Neural cell (in vitro differentiated cells): ENCODE measurements around the gene CDKN2AIPNL.

Experiments used
- EP300 ChIP-seq: fragments of 450-650 bp; conservative IDR thresholded peaks from 2 replicates; pipeline ENCODE4 v1.6.1; 2014; ENCODE audit warnings: antibody characterized with exemption, mild to moderate bottlenecking, moderate library complexity; ENCODE audit not compliant: poor library complexity, severe bottlenecking
- POLR2AphosphoS5 ChIP-seq: IDR thresholded peaks from 2 replicates; pipeline ENCODE4 v1.6.1; 2012
- TF ChIP-seq, protein P1 (sequence below): fragments of 450-650 bp; IDR thresholded peaks from 2 replicates; pipeline ENCODE4 v1.5.1; 2014; ENCODE audit warnings: antibody characterized with exemption, mild to moderate bottlenecking, moderate library complexity; ENCODE audit not compliant: poor library complexity, severe bottlenecking

DNA sequence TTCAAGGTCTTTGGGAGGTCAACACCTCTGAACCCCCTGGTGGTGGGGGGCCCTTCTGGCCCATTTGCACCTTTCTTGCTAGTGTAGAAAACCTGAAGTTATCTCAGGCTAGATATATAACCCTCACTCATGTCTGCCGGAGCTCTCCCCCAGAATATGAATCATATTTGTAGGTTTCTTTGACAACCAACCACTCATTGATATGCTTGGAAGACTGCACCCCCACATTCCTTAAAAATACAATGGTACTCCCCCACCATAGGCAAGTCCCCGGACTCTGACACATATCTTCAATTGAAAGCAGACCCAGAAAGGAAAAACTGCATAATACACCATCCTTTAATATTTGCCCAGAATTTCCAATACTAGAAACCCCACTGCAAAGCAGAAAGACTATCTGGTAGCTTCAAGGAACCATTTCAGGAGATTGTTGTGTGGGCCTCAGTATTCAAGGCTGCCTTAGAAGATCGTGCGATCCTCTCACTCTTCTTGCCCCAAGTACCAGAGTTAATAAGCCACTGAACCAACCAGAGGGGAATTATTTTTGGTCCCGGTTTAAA is 41.3 kb downstream of the CDKN2AIPNL start:
- TF ChIP-seq, protein P1, sequence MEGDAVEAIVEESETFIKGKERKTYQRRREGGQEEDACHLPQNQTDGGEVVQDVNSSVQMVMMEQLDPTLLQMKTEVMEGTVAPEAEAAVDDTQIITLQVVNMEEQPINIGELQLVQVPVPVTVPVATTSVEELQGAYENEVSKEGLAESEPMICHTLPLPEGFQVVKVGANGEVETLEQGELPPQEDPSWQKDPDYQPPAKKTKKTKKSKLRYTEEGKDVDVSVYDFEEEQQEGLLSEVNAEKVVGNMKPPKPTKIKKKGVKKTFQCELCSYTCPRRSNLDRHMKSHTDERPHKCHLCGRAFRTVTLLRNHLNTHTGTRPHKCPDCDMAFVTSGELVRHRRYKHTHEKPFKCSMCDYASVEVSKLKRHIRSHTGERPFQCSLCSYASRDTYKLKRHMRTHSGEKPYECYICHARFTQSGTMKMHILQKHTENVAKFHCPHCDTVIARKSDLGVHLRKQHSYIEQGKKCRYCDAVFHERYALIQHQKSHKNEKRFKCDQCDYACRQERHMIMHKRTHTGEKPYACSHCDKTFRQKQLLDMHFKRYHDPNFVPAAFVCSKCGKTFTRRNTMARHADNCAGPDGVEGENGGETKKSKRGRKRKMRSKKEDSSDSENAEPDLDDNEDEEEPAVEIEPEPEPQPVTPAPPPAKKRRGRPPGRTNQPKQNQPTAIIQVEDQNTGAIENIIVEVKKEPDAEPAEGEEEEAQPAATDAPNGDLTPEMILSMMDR, result no peak
- TF ChIP-seq EP300 (no peak), POLR2AphosphoS5 (no peak)
